Esophagus muscularis mucosa (tissue), 3 donors: ENCODE measurements around the gene ALDH6A1.

Experiments used
- POLR2A ChIP-seq: fragments of 450-650 bp; IDR thresholded peaks from one replicate; pipeline ENCODE4 v1.6.1; 2017; ENCODE audit warnings: antibody characterized with exemption, moderate library complexity, mild to moderate bottlenecking, low read depth
- TF ChIP-seq, protein P1 (sequence below), 3 experiments: fragments of 200-600 bp in 2 of 3; fragments of 450-650 bp in 1 of 3; sonication (generic) in 2 of 3; IDR thresholded peaks; one replicate each; pipeline ENCODE4 v1.5.1; 2017 to 2019; ENCODE audit warnings: antibody characterized with exemption in 3 of 3, mild to moderate bottlenecking in 2 of 3, moderate library complexity in 1 of 3

DNA sequence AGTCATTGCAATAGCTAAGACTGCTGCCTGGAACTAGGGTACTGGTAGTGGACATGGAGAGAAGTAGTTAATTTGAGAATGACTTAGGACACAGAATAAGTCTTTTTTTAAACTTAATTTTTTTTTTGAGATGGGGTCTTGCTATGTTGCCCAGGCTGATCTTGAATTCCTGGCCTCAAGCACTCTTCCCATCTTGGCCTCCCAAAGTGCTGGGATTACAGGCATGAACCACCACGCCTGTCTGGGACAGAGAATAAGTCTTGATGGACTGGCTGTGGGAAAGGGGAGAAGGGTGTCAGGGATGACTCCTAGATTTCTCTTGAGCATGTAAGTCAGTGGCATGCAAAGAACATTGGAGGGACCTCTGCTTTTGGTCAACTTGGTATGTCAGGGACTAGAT lies 43.4 kb upstream of the ALDH6A1 start:
- TF ChIP-seq, protein P1, sequence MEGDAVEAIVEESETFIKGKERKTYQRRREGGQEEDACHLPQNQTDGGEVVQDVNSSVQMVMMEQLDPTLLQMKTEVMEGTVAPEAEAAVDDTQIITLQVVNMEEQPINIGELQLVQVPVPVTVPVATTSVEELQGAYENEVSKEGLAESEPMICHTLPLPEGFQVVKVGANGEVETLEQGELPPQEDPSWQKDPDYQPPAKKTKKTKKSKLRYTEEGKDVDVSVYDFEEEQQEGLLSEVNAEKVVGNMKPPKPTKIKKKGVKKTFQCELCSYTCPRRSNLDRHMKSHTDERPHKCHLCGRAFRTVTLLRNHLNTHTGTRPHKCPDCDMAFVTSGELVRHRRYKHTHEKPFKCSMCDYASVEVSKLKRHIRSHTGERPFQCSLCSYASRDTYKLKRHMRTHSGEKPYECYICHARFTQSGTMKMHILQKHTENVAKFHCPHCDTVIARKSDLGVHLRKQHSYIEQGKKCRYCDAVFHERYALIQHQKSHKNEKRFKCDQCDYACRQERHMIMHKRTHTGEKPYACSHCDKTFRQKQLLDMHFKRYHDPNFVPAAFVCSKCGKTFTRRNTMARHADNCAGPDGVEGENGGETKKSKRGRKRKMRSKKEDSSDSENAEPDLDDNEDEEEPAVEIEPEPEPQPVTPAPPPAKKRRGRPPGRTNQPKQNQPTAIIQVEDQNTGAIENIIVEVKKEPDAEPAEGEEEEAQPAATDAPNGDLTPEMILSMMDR (IDR thresholded peaks at IDR 0.05), result no peak
- no peak for TF ChIP-seq POLR2A
